Cardiac muscle cell (in vitro differentiated cells and primary cell): ENCODE results near the gene ST6GALNAC1. TPM values are rescaled to one million over a fixed set of nuclear protein-coding genes. Genes with fewer than 3 reads are reported as not detected.

ENCODE experiments used
- DNase-seq, 2 donors: peaks; one replicate each; pipeline versions ENCODE4 v3.0.0 to v3.0.0-alpha.2; 2010 to 2017; ENCODE audit warnings: low read depth in 1 of 2, low spot score in 1 of 2
- H3K27ac ChIP-seq: fragments of 200-600 bp; sonication (generic); 2 replicates; pipeline ENCODE4 v1.5.1; 2016
- H3K27me3 ChIP-seq: fragments of 200-600 bp; sonication (generic); 2 replicates; pipeline ENCODE4 v1.6.0; 2016; ENCODE audit warnings: control low read depth
- H3K36me3 ChIP-seq: fragments of 200-600 bp; sonication (generic); 2 replicates; pipeline ENCODE4 v1.5.1; 2016; ENCODE audit warnings: control low read depth
- H3K4me1 ChIP-seq: fragments of 200-600 bp; sonication (generic); 2 replicates; pipeline ENCODE4 v1.8.1; 2017; ENCODE audit warnings: low read depth, mild to moderate bottlenecking, mixed run types
- H3K4me3 ChIP-seq: fragments of 200-600 bp; sonication (generic); 2 replicates; pipeline ENCODE4 v1.5.1; 2016; ENCODE audit warnings: mild to moderate bottlenecking
- H3K9me3 ChIP-seq: fragments of 200-600 bp; sonication (generic); 2 replicates; pipeline ENCODE4 v1.5.1; 2017; ENCODE audit warnings: low read depth, mild to moderate bottlenecking, control low read depth
- polyA plus RNA-seq: library from polyadenylated mRNA; unstranded; fragments of >200 nt; fragmentation: Nextera tagmentation; extraction: Ambion mirVana; gene quantifications from 2 replicates; pipeline ENCODE4 v1.2.1, GENCODE V29; 2016
- total RNA-seq: library from RNA; depleted of rRNA; stranded (reverse); fragments of >200 nt; gene quantifications from 2 replicates; pipeline ENCODE4 v1.2.3, GENCODE V29; 2016
- TF ChIP-seq, protein P1 (sequence below): IDR thresholded peaks from 2 replicates; pipeline ENCODE4 v1.5.1; 2012; ENCODE audit warnings: low read depth, mild to moderate bottlenecking, low read length

ST6GALNAC1 gene
- total and polyA plus RNA-seq, 2 experiments from 2014 or later, result not detected

DNA sequence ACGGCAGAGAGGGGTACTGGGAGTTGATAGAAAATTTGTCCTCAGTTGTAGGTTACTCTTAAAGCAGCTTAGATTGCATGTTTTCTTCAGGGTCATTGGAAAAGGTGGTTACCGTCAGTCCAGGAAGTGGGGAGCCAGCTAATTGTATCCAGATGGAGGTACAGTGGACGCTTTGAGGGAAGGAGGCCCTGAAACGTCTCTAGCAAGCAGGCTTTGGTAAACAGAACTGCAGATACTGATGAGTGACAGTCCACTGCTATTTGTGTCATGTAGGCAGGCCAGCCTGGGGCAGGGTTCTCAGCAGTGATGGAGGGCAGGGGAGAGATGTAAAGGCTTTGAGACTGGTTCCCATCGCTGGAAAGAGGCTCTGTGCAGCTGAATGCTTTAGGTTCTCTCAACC, 30.2 kb upstream of the ST6GALNAC1 start:
- no peak for DNase-seq
- H3K27me3 ChIP-seq, result no peaks in the 10 kb centered on the region
- peaks cover 11% of the 10 kb centered on the region for H3K4me1 ChIP-seq
- H3K36me3 ChIP-seq, result no peaks in the 10 kb centered on the region
- no peaks in the 10 kb centered on the region for H3K9me3 ChIP-seq
- H3K27ac ChIP-seq, result peak overlapping the region; percentile 78
- TF ChIP-seq, protein P1, sequence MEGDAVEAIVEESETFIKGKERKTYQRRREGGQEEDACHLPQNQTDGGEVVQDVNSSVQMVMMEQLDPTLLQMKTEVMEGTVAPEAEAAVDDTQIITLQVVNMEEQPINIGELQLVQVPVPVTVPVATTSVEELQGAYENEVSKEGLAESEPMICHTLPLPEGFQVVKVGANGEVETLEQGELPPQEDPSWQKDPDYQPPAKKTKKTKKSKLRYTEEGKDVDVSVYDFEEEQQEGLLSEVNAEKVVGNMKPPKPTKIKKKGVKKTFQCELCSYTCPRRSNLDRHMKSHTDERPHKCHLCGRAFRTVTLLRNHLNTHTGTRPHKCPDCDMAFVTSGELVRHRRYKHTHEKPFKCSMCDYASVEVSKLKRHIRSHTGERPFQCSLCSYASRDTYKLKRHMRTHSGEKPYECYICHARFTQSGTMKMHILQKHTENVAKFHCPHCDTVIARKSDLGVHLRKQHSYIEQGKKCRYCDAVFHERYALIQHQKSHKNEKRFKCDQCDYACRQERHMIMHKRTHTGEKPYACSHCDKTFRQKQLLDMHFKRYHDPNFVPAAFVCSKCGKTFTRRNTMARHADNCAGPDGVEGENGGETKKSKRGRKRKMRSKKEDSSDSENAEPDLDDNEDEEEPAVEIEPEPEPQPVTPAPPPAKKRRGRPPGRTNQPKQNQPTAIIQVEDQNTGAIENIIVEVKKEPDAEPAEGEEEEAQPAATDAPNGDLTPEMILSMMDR, result no peak
- no peak overlapping the region for H3K4me3 ChIP-seq

GRCh38 chr17:76672892-76673291, 29.3 kb upstream of the ST6GALNAC1 start:
- Histone ChIP-seq H3K4me3 (no peak overlapping the region), H3K9me3 (no peaks in the 10 kb centered on the region)
- DNase-seq, result no peak

DNA sequence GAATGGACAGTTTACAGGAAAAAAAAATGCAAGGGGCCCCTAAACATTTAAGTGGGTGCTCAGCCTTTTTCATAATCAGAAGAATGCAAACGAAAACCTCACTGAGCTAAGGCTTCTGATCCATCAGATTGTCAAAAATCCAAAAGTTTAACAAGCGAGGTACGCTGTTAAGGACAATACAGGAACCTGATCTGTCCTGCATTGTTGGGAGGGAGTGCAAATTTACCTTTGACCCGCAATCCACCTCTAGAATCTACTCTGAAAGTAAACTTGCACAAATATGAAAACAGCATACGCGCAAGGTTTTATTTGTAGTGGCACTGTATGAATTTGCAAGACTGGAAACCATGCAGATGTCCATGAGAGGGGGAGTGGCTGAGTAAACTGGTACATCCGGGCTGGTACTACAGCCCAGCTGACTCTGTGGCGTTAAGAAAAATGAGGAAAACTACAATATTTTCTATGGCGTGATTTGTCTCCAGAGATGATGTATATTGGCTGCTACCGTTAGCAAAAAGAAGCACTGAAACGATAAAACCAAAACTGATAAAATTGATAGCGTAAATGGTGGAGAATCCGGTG, 28.8 kb upstream of the ST6GALNAC1 start:
- no peak for DNase-seq
- peaks cover 11% of the 10 kb centered on the region for H3K4me1 ChIP-seq
- H3K27ac ChIP-seq, result peak overlapping the region; percentile 44
- no peaks in the 10 kb centered on the region for H3K27me3 ChIP-seq
- H3K9me3 ChIP-seq, result no peaks in the 10 kb centered on the region
- H3K36me3 ChIP-seq, result no peaks in the 10 kb centered on the region
- TF ChIP-seq, protein P1, result no peak
- H3K4me3 ChIP-seq, result peak overlapping the region; percentile 55

More at GRCh38 chr17:76672892-76673291, 29.3 kb upstream of the ST6GALNAC1 start:
- H3K4me1 ChIP-seq, result peaks cover 11% of the 10 kb centered on the region
- H3K36me3 ChIP-seq, result no peaks in the 10 kb centered on the region
- TF ChIP-seq, protein P1, result no peak
- H3K27ac ChIP-seq, result no peak overlapping the region
- no peaks in the 10 kb centered on the region for H3K27me3 ChIP-seq

DNA sequence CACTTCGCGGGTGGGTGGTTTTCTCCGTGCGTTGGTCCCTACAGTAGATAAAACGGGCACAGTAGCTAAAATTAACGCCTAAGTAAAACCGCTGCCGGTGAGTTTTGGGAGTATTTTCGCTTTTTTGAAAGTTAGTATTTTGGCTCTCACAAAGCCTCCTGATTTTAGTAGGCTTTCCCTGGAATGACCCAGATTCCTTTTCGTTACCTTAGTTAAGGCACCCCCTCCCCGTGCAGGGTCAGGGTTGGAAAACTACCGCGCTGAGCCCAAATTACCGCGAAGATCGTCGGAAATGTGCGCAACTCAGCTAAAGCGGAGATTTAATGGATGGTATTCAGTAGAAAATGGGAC, 28.3 kb upstream of the ST6GALNAC1 start:
- peaks cover 11% of the 10 kb centered on the region for H3K4me1 ChIP-seq
- DNase-seq, result no peak
- H3K27me3 ChIP-seq, result no peaks in the 10 kb centered on the region
- TF ChIP-seq, protein P1, result no peak
- no peaks in the 10 kb centered on the region for H3K9me3 ChIP-seq
- H3K36me3 ChIP-seq, result no peaks in the 10 kb centered on the region
- H3K27ac ChIP-seq, result peak overlapping the region; percentile 44
- H3K4me3 ChIP-seq, result peak overlapping the region; percentile 55

GRCh38 chr17:76671123-76671911, 27.8 kb upstream of the ST6GALNAC1 start:
- Histone ChIP-seq H3K36me3 (no peaks in the 10 kb centered on the region), H3K9me3 (no peaks in the 10 kb centered on the region), H3K4me3 (peak overlapping the region; percentile 55), H3K27ac (peak overlapping the region; percentile 71), H3K27me3 (no peaks in the 10 kb centered on the region), H3K4me1 (peaks cover 11% of the 10 kb centered on the region)
- TF ChIP-seq, protein P1, result no peak
- DNase-seq, result peak; percentile 100
